ENCODE results near the gene TSR1. TPM values are rescaled to one million over a fixed set of nuclear protein-coding genes. Genes with fewer than 3 reads are reported as not detected.

Gene TSR1
- total RNA-seq, 1 donor from 2014 or later = 50.5 TPM

- Mint-ChIP-seq H3K4me1 (peaks cover 13% of the 10 kb centered on the region), H3K27ac (ENCODE audit: unreplicated experiment) (no peak overlapping the region), H3K9me3 (no peaks in the 10 kb centered on the region), H3K27me3 (ENCODE audit: low read depth) (no peaks in the 10 kb centered on the region), H3K36me3 (ENCODE audit: low read depth) (no peaks in the 10 kb centered on the region), H3K4me3 (no peak overlapping the region)
- no peak for DNase-seq (ENCODE audit: low read depth, low spot score)
- no peak for TF ChIP-seq CTCF (conservative IDR thresholded peaks at IDR 0.05)
These were observed 10.2 kb upstream of the TSR1 start for GRCh38 chr17:2346475-2346874.

- Mint-ChIP-seq H3K4me3 (no peak overlapping the region), H3K27me3 (ENCODE audit: low read depth) (no peaks in the 10 kb centered on the region), H3K9me3 (no peaks in the 10 kb centered on the region), H3K36me3 (ENCODE audit: low read depth) (no peaks in the 10 kb centered on the region), H3K27ac (ENCODE audit: unreplicated experiment) (no peak overlapping the region), H3K4me1 (peaks cover 13% of the 10 kb centered on the region)
- no peak for DNase-seq (ENCODE audit: low read depth, low spot score)
- no peak for TF ChIP-seq CTCF (conservative IDR thresholded peaks at IDR 0.05)
These were observed 8.3 kb upstream of the TSR1 start for GRCh38 chr17:2344528-2344927.

- H3K4me1 Mint-ChIP-seq = peaks cover 13% of the 10 kb centered on the region
- TF ChIP-seq CTCF (conservative IDR thresholded peaks at IDR 0.05) = no peak
- H3K36me3 Mint-ChIP-seq (ENCODE audit: low read depth) = no peaks in the 10 kb centered on the region
- no peak overlapping the region for H3K4me3 Mint-ChIP-seq
- no peaks in the 10 kb centered on the region for H3K9me3 Mint-ChIP-seq
- no peak overlapping the region for H3K27ac Mint-ChIP-seq (ENCODE audit: unreplicated experiment)
- H3K27me3 Mint-ChIP-seq (ENCODE audit: low read depth) = no peaks in the 10 kb centered on the region
- no peak for DNase-seq (ENCODE audit: low read depth, low spot score)
These were observed 7.2 kb upstream of the TSR1 start for GRCh38 chr17:2343421-2343820.

- H3K27me3 Mint-ChIP-seq (ENCODE audit: low read depth) = no peaks in the 10 kb centered on the region
- H3K4me1 Mint-ChIP-seq = peaks cover 28% of the 10 kb centered on the region
- no peak for DNase-seq (ENCODE audit: low read depth, low spot score)
- no peak for TF ChIP-seq CTCF (conservative IDR thresholded peaks at IDR 0.05)
- H3K4me3 Mint-ChIP-seq = peak overlapping the region; percentile 92
- H3K27ac Mint-ChIP-seq (ENCODE audit: unreplicated experiment) = peak overlapping the region; percentile 86
- H3K36me3 Mint-ChIP-seq (ENCODE audit: low read depth) = peaks cover 9% of the 10 kb centered on the region
- H3K9me3 Mint-ChIP-seq = no peaks in the 10 kb centered on the region
These were observed 2.0 kb upstream of the TSR1 start for GRCh38 chr17:2338315-2338657.

DNA sequence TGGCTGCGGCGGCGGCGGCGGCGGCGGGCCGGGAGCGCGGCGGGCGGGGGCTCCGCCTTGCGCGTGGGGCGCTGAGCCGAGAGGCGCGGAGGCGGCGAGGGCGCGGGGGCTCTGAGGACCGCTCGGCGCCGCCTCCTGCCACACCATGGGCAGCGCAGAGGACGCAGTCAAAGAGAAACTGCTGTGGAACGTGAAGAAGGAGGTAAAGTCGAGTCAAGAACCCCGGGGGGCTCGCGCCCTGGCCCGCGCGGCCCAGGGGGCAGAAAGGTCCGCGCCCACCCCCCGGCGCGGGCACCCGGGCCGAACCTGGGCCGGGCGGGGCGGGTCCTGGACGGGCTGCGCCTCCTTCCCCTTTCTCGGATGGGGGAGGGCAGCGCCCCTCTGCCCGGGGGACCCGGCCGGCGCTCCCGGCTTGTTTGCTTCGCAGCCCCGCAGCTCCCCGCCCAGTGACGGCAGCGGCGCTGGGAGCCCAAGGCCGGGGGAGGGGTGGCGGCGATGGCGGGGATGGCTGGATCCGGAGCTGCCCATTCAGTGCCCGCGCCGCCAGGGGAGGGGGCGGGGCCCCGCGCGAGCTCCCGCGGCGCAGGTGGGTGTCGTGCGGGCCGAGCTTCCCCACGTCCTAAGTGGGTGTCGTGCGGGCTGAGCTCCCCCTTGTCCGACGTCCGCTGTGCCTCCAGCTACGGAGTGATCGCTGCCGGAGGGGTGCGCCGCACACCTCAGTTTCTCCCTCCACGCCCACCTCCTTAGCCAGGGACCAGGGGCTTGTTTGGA lies 1.5 kb upstream of the TSR1 start:
- Mint-ChIP-seq H3K9me3 (no peaks in the 10 kb centered on the region), H3K27ac (ENCODE audit: unreplicated experiment) (no peak overlapping the region), H3K36me3 (ENCODE audit: low read depth) (peaks cover 9% of the 10 kb centered on the region), H3K27me3 (ENCODE audit: low read depth) (no peaks in the 10 kb centered on the region), H3K4me1 (peaks cover 28% of the 10 kb centered on the region), H3K4me3 (peak overlapping the region; percentile 99)
- TF ChIP-seq CTCF (conservative IDR thresholded peaks at IDR 0.05) = no peak
- DNase-seq (ENCODE audit: low read depth, low spot score) = peak; percentile 37
